T-helper 1 cell treated with Interleukin-12 subunit alpha and Interleukin-12 subunit beta and Interleukin-4 antibody, amounts not matched to agents 30 μg/mL and 1 μg/mL, for 36 hours (primary cell): ENCODE data around the gene RASGEF1B.

Source experiments
- H3K27ac Mint-ChIP-seq: one replicate; pipeline ENCODE4 v1.8.0; 2021; ENCODE audit warnings: mild to moderate bottlenecking, mixed read lengths
- H3K27me3 Mint-ChIP-seq: one replicate; pipeline ENCODE4 v1.8.0; 2021; ENCODE audit warnings: low read depth, mixed read lengths
- H3K36me3 Mint-ChIP-seq: one replicate; pipeline ENCODE4 v1.8.0; 2021; ENCODE audit warnings: low read depth, mixed read lengths
- H3K4me1 Mint-ChIP-seq: one replicate; pipeline ENCODE4 v1.8.0; 2021; ENCODE audit warnings: low read depth, mixed read lengths
- H3K4me3 Mint-ChIP-seq: one replicate; pipeline ENCODE4 v1.8.0; 2021; ENCODE audit warnings: mild to moderate bottlenecking, moderate library complexity, mixed read lengths
- H3K9me3 Mint-ChIP-seq: one replicate; pipeline ENCODE4 v1.8.0; 2021; ENCODE audit warnings: mixed read lengths

The RASGEF1B gene

DNA sequence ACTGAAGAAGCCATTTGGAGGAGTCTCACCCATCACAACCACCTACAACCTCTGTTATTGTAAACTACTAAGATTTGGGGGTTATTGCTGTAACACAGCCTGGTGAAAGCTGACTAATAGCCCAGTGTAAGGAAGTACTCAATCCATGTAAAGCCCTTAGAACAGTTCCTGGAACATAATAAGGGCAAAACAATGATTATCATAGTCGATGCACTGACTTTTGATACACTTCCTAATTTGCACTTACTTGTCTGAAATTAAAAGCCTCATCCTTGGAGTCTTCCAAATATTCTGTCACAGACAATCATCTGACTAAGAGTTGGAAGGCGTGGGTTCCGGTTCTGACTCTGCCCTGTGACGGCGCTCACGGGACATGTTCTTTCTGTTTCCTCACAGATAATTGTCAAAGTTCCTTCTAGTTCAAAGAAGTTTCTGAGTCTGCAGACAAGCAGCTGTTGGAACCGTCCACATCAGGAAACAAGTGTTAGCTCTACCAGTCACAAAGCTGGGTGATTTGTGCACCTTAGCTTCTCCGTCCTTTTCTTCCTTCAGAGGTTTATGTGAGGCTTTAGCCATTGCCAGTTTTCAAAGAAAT lies 33.4 kb upstream of the RASGEF1B start:
- peak overlapping the region; percentile 67 for H3K27ac Mint-ChIP-seq
- H3K4me1 Mint-ChIP-seq, result peaks cover 20% of the 10 kb centered on the region
- H3K9me3 Mint-ChIP-seq, result no peaks in the 10 kb centered on the region
- H3K4me3 Mint-ChIP-seq, result peak overlapping the region; percentile 66
- H3K36me3 Mint-ChIP-seq, result no peaks in the 10 kb centered on the region
- H3K27me3 Mint-ChIP-seq, result peaks cover 13% of the 10 kb centered on the region

- Mint-ChIP-seq H3K27ac (no peak overlapping the region), H3K27me3 (peaks cover 20% of the 10 kb centered on the region), H3K9me3 (no peaks in the 10 kb centered on the region), H3K4me3 (no peak overlapping the region), H3K4me1 (peaks cover 20% of the 10 kb centered on the region), H3K36me3 (no peaks in the 10 kb centered on the region)
Observed at GRCh38 chr4:81504112-81505003, 32.7 kb upstream of the RASGEF1B start.

DNA sequence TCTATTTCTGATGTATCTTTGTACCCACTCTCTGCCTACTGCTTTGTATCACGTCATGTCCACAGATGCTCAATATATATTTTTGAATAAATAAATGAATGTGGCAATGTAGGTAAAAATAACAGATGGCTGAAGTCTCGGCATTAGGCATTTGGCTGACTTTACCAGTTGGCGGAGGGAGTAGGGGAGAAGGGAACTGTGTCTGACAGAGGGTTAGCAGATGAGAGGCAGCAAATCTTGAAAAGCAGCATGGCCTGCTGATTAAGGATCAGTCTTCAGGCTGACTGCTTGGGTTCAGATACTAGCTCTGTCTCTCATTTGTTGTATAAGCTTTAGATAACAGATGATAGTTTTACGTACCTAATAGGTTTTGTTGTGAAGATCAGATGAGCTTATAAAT lies 31.9 kb upstream of the RASGEF1B start:
- no peak overlapping the region for H3K27ac Mint-ChIP-seq
- H3K4me3 Mint-ChIP-seq, result no peak overlapping the region
- no peaks in the 10 kb centered on the region for H3K36me3 Mint-ChIP-seq
- no peaks in the 10 kb centered on the region for H3K9me3 Mint-ChIP-seq
- peaks cover 20% of the 10 kb centered on the region for H3K4me1 Mint-ChIP-seq
- H3K27me3 Mint-ChIP-seq, result peaks cover 20% of the 10 kb centered on the region

DNA sequence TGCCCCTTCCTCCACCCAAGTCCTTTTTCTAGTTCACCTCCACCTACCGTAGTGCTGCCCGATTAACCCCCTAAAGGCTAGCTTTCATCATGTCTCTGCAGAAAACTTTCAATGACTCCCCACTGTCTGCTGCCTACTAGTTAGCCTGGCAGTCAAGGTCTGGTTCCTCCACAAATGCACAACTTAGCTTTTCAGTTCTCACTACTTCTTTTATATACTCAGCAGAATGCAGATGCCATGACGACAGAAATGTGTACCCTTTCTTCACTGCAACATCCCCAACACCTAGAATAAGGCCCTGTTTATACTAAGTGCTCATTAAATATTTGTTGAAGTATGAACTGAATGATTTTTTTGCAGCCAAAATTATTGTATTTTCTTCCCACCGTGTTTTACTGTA lies 30.9 kb upstream of the RASGEF1B start:
- H3K27ac Mint-ChIP-seq, result no peak overlapping the region
- H3K4me3 Mint-ChIP-seq, result no peak overlapping the region
- H3K4me1 Mint-ChIP-seq, result peaks cover 20% of the 10 kb centered on the region
- H3K36me3 Mint-ChIP-seq, result no peaks in the 10 kb centered on the region
- H3K9me3 Mint-ChIP-seq, result no peaks in the 10 kb centered on the region
- H3K27me3 Mint-ChIP-seq, result peaks cover 24% of the 10 kb centered on the region

GRCh38 chr4:81499840-81500239 lies 28.1 kb upstream of the RASGEF1B start:
- Mint-ChIP-seq H3K4me1 (peaks cover 16% of the 10 kb centered on the region), H3K9me3 (no peaks in the 10 kb centered on the region), H3K36me3 (no peaks in the 10 kb centered on the region), H3K4me3 (no peak overlapping the region), H3K27me3 (peaks cover 24% of the 10 kb centered on the region), H3K27ac (no peak overlapping the region)

DNA sequence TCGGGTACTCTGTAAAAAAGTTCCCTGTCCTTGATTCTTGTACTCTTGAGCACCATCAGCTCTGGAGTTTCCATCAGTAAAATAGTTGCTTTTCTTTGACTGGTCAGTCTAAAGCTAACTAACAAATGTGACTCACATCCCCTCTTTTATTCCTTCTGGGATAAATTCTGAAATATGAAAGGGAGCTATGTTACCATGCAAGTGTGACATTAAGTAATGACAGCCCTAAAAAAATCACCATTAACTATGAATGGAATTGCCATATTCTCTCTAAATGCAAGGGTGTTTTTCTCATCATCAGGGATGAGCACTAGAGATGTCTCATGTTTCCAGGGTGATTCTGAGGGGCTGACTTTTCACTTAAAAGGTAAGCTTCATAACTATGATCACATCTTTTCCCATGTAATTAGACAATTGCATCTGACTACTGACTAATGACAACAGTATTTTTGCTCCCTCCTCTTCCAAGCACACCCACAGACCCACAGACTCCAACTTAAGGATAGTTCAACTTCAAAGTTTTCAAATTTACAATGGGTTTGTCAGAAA lies 26.9 kb upstream of the RASGEF1B start:
- Mint-ChIP-seq H3K9me3 (no peaks in the 10 kb centered on the region), H3K4me1 (peaks cover 18% of the 10 kb centered on the region), H3K4me3 (no peak overlapping the region), H3K27ac (no peak overlapping the region), H3K27me3 (peaks cover 20% of the 10 kb centered on the region), H3K36me3 (no peaks in the 10 kb centered on the region)

GRCh38 chr4:81498046-81498445 lies 26.3 kb upstream of the RASGEF1B start:
- Mint-ChIP-seq H3K4me1 (peaks cover 21% of the 10 kb centered on the region), H3K27me3 (peaks cover 20% of the 10 kb centered on the region), H3K27ac (no peak overlapping the region)

DNA sequence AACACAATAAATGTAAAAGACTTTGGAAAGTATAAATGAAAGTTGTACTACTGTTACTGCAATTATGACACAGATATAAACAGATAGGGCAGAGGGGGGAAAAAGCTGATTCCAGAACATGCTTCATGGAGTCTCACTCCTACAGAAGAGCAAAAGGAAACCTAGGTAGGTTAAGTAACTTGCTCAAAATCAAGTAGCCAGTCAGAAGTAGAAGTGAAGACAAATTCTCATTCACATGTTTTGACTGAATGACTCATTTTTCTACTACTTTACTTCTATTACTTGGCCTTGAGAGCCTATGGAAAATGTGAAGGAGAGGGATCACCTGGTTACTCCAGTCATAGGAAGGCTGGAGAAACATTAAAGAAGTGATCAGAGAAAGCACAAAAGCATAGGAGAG lies 23.6 kb upstream of the RASGEF1B start:
- no peak overlapping the region for H3K4me3 Mint-ChIP-seq
- H3K4me1 Mint-ChIP-seq, result peaks cover 36% of the 10 kb centered on the region
- peaks cover 10% of the 10 kb centered on the region for H3K9me3 Mint-ChIP-seq
- H3K36me3 Mint-ChIP-seq, result peaks cover 8% of the 10 kb centered on the region
- H3K27ac Mint-ChIP-seq, result no peak overlapping the region
- peaks cover 10% of the 10 kb centered on the region for H3K27me3 Mint-ChIP-seq

More at GRCh38 chr4:81498046-81498445, 26.3 kb upstream of the RASGEF1B start:
- Mint-ChIP-seq H3K4me3 (no peak overlapping the region), H3K9me3 (no peaks in the 10 kb centered on the region), H3K36me3 (no peaks in the 10 kb centered on the region)

- peaks cover 14% of the 10 kb centered on the region for H3K9me3 Mint-ChIP-seq
- peaks cover 4% of the 10 kb centered on the region for H3K27me3 Mint-ChIP-seq
- peaks cover 36% of the 10 kb centered on the region for H3K4me1 Mint-ChIP-seq
- peaks cover 8% of the 10 kb centered on the region for H3K36me3 Mint-ChIP-seq
- peak overlapping the region; percentile 56 for H3K27ac Mint-ChIP-seq
- peak overlapping the region; percentile 57 for H3K4me3 Mint-ChIP-seq
Observed at GRCh38 chr4:81494031-81494431, 22.3 kb upstream of the RASGEF1B start.

DNA sequence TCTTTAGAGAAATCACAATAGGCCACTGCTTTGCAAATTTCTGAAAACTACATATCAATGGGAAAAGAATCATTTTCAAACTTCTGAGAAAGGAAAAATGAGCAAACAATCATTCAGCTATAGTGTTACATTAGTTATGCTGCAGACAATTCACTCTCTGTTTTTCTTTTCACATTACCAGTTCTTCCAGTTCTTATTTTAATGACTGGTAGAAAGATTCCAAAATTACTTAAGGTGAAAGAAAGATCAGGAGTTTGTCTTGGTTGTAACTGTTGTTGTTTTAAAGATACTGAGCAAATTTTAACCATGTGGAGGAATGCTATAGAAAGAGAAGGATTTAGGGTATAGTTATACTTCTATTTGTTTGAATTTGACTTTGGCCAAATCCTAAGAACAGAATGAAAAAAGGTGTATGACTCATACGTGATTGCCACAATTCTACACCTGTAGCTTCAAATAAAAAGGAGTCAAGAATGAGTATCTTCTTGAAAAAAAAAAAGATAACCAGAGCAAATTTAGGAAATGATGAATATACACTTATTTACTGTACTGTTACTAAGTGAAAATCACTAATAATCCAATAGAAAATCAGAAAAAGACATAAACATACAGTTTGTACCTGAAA lies 21.0 kb upstream of the RASGEF1B start:
- Mint-ChIP-seq H3K36me3 (peaks cover 11% of the 10 kb centered on the region), H3K9me3 (peaks cover 25% of the 10 kb centered on the region), H3K4me3 (no peak overlapping the region), H3K27me3 (no peaks in the 10 kb centered on the region), H3K4me1 (peaks cover 39% of the 10 kb centered on the region), H3K27ac (peak overlapping the region; percentile 74)

GRCh38 chr4:81491943-81492342 lies 20.2 kb upstream of the RASGEF1B start:
- H3K4me1 Mint-ChIP-seq, result peaks cover 39% of the 10 kb centered on the region
- H3K27me3 Mint-ChIP-seq, result no peaks in the 10 kb centered on the region
- peak overlapping the region; percentile 80 for H3K27ac Mint-ChIP-seq

GRCh38 chr4:81490403-81491160 lies 18.9 kb upstream of the RASGEF1B start:
- Mint-ChIP-seq H3K27ac (peak overlapping the region; percentile 56), H3K36me3 (peaks cover 11% of the 10 kb centered on the region), H3K27me3 (peaks cover 4% of the 10 kb centered on the region), H3K4me1 (peaks cover 39% of the 10 kb centered on the region), H3K9me3 (peaks cover 30% of the 10 kb centered on the region), H3K4me3 (no peak overlapping the region)

More at GRCh38 chr4:81491943-81492342, 20.2 kb upstream of the RASGEF1B start:
- H3K36me3 Mint-ChIP-seq, result peaks cover 11% of the 10 kb centered on the region
- peak overlapping the region; percentile 50 for H3K4me3 Mint-ChIP-seq
- peaks cover 26% of the 10 kb centered on the region for H3K9me3 Mint-ChIP-seq

- peaks cover 8% of the 10 kb centered on the region for H3K36me3 Mint-ChIP-seq
- H3K9me3 Mint-ChIP-seq, result peaks cover 26% of the 10 kb centered on the region
- peaks cover 9% of the 10 kb centered on the region for H3K4me1 Mint-ChIP-seq
- H3K27me3 Mint-ChIP-seq, result peaks cover 4% of the 10 kb centered on the region
- H3K27ac Mint-ChIP-seq, result no peak overlapping the region
- no peak overlapping the region for H3K4me3 Mint-ChIP-seq
Observed at GRCh38 chr4:81486502-81486901, 14.8 kb upstream of the RASGEF1B start.
